ENCODE results near the gene MAN1C1.

DNA sequence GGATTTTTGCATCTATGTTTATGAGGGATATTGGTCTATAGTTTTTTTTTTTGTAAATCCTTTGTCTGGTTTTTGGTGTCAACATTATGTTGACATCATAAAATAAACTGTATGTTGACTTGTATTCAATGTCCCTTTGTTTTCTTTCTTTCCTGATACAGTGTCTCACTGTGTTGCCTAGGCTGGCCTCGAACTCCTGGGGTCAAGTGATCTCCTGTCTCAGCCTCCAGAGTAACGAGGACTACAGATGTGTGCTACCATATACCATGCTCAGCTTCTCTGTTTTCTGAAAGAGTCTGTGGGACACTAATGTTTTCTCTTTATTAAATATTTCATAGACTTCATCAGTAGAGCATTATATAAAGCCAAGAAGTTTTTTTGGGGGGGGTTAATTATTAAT, 18.3 kb downstream of the MAN1C1 start:
- TF ChIP-seq, protein P1, sequence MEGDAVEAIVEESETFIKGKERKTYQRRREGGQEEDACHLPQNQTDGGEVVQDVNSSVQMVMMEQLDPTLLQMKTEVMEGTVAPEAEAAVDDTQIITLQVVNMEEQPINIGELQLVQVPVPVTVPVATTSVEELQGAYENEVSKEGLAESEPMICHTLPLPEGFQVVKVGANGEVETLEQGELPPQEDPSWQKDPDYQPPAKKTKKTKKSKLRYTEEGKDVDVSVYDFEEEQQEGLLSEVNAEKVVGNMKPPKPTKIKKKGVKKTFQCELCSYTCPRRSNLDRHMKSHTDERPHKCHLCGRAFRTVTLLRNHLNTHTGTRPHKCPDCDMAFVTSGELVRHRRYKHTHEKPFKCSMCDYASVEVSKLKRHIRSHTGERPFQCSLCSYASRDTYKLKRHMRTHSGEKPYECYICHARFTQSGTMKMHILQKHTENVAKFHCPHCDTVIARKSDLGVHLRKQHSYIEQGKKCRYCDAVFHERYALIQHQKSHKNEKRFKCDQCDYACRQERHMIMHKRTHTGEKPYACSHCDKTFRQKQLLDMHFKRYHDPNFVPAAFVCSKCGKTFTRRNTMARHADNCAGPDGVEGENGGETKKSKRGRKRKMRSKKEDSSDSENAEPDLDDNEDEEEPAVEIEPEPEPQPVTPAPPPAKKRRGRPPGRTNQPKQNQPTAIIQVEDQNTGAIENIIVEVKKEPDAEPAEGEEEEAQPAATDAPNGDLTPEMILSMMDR (IDR thresholded peaks at IDR 0.05): no peak
- no peak for TF ChIP-seq POLR2A (IDR thresholded peaks at IDR 0.05)

Data from uterus (tissue), 2 donors.